Urothelium cell line (cell line): Measurements from ENCODE around the gene SIVA1.

Source experiments
- DNase-seq: peaks from one replicate; pipeline ENCODE4 v3.0.0; 2011; ENCODE audit warnings: low spot score, mixed read lengths
- FAIRE-seq: peaks from 2 replicates; lab custom pipeline; 2011; peaks lifted over from hg19 to GRCh38; lab: Jason Lieb, UNC

The SIVA1 gene

DNA sequence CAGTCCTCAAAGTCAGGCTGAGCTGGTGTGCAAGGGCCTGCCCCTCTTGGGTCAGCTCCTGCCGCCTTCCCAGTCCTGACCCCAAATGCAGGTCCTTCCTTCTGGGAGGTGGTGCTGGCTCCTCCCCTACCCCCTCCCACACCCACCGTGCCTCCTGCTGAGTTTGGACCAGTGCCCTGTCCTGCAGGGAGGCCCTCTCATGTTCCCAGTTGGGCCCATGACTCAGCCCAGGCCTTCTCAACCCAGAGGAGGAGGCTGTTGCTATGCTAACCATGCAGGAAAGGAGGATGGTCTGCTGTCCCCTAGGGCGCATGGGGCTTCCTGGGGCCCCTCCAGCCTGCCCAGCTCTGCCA, 52.4 kb downstream of the SIVA1 start:
- DNase-seq (peak; percentile 78), FAIRE-seq (no peak)

DNA sequence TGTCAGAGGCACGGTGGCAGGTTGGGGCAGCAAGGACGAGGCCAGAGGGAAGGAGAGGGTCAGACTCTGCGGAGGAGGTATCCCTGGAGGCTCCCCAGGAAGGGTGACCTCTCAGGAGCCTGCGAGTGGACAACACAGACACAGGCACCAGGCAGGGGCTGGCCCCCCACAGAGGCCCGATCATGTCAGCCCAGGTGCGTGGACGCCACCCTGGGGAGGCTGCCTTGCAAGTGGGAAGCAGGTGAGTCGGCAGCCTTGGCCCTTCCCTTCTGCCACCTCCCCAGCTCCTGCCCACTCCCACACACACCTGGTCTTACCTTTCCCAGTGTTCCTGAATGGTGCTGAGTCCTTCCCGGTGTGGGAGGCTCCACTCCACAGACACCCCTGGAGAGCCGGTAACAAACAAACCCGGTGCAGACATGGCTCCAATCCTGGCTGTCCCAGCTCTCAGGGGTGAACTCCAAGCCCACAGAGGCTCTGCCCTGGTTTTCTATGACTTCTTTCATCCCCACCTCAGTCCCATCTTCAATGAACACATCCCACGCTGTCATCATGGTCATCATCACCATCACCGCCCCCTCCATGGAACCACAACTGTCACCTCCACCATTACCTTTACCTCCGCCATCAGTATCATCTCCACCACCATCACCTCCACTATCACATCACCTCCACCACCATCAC, 53.1 kb downstream of the SIVA1 start:
- FAIRE-seq (no peak), DNase-seq (no peak)

DNA sequence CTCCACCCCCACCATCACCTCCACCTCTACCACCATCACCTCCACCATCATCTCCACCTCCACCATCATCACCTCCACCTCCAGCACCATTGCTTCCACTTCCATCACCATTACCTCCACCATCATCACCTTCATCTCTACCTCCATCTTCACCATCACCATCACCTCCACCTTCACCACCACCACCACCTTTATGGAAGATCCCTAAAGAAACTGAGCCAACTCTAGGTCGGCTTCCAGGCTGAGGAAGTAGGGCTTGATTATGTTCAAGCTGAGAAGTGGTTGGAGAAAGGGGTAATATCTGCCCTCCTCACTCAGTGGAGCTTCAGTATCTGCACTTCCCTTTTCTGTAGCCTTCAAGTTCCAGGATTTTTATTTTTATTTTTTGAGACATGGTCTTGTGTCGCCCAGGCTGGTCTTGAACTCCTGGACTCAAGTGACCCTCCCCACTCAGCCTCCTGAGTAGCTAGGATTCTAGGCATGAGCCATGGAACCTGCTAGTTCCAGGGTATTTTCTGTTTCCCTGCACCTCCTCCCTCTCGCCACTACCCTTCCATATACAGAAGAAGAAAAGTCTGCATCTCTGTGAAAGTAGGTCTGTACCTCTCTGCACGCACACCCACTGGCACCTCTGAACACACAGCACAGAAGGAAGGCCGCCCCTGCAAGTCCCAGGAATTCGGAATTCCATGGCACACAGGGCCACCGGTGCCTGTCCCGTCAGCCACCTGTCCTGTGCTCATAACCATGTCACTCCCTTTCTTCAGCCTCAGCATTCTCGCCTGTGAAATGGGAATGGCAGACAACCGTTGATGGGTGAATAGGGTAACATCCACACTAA, 53.9 kb downstream of the SIVA1 start:
- no peak for DNase-seq
- FAIRE-seq = no peak

DNA sequence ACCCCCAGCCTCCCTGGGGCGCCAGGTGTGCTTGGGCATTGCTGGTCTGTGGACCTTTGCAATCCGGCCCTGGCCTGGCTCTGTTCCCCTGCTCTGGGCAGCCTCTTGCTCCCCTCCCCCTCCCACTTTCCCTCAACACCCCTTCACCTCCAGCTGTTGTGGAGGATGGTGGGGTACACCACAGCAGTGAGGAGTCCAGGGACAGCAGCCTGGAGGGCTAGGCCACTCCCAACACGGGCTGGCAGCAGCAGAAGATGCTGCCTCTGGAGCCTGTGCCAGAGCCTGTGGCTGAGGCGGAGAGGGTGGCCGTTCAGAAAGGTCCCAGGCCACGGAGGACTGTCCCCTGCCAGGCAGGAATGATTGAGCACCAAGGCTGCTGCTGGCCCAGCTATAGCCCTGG, 55.5 kb downstream of the SIVA1 start:
- FAIRE-seq (no peak), DNase-seq (no peak)
